DMS79 (cell line): ENCODE results near the gene ELF3.
"Not testable (repeated sequence)": the region's sequence is repeated elsewhere in the genome, so short reads cannot be mapped to it uniquely, and the experiment has no call there.

Experiments
- DNase-seq: peaks from one replicate; lab custom pipeline; 2025; lab: John Stamatoyannopoulos, UW

The ELF3 gene

DNA sequence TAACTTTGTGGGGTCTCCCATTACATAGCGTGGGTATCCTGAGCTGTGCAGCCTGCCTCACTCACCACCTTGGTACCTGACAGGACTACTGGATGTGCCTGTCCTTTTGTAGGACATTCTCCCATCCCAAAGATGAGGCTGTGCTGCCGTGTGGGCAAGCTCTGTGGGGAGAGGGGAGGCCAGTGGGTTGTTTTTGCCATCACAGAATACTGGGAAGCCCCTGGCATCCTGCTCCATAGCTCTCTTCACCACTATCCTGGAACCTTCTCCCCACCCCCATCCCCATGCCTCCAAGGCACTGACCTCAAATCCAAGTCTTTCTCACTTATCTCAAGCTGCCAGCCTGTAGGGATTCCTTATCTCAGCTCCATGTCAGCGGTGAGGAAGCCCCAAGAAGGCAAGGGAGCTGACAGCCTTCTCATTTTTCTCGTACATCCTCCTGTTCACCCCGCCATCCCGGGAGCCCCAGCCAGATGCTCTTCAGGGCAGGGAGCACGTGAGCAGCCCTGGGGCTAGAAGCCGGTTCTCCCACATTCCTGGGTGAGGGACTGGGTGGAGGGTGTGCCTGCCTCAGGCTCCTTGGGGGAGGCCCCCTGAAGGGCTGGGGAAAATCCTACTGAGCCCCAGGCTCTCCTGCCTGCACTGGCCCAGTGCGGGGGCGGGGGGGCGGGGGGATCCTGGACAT, 2.4 kb upstream of the ELF3 start:
- DNase-seq = peak; percentile 92

DNA sequence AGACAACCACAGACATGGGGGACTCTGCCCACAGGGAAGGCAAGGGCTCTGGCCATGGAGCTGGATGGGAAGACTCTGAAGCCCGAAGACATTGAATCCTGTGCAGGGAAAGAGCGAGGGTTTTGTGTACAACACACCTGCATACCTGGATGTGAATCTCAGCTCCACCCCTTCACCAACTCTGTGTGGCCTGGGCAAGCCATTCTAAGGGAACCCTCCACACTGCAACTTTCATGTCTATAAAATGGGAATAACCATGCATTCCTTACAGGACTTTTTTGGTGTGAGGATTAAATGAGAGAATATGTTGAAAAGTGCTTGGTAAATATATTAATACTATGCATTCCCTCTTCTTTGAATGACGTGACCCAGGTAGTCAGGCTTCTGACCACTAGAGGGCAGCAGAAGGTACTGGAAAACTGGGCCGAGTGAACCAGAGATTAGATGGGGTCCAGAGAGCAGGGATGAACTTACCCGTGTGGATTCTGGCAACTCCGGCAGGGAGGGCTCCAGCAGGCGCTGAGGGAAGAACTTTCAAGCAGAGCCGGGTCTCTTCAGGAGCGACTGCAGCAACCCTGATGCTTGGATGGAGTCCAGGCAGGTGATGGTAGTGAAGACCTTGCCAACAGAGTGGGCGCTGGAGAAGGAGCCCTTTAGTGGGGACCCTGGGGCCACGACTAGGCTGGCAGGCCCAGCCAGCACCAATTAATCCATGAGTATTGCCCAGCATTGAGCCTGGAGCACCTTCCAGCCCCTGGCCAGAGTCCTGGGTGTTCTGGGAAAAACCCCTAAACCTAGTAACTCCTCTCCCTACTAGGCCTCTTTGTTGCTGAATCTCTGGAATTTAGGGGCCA, 834 bp upstream of the ELF3 start:
- DNase-seq = peak; percentile 82

- peak; percentile 4 for DNase-seq
These were observed 1.6 kb downstream of the ELF3 start for GRCh38 chr1:202011994-202012393.

GRCh38 chr1:202012544-202013478, 2.4 kb downstream of the ELF3 start:
- no peak for DNase-seq

- no peak for DNase-seq
These were observed 3.2 kb downstream of the ELF3 start for GRCh38 chr1:202013603-202014002.

DNA sequence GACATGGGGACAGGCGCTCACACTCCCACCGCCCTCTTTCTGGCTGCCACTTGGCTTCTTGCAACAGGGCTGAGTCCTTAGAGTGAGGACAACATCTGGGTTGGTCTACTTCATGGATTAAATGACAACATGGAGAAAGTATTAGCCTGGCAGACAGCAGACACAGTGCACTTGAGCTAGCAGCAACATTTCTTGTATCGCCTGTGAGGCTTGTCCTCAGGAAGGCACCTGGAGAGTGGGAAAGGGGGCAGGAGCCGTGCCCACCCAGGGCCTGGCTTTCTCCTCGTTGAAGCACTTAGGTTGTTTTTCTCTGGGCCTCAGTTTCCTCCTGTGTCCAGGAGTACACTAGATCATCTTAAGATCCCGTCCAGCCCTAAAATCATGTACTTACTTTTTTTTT, 3.7 kb downstream of the ELF3 start:
- DNase-seq = no peak

- no peak for DNase-seq
These were observed 4.7 kb downstream of the ELF3 start for GRCh38 chr1:202014915-202015661.

- no peak for DNase-seq
These were observed 5.2 kb downstream of the ELF3 start for GRCh38 chr1:202015662-202015937.

- DNase-seq = no peak
These were observed 5.8 kb downstream of the ELF3 start for GRCh38 chr1:202016022-202016810.

DNA sequence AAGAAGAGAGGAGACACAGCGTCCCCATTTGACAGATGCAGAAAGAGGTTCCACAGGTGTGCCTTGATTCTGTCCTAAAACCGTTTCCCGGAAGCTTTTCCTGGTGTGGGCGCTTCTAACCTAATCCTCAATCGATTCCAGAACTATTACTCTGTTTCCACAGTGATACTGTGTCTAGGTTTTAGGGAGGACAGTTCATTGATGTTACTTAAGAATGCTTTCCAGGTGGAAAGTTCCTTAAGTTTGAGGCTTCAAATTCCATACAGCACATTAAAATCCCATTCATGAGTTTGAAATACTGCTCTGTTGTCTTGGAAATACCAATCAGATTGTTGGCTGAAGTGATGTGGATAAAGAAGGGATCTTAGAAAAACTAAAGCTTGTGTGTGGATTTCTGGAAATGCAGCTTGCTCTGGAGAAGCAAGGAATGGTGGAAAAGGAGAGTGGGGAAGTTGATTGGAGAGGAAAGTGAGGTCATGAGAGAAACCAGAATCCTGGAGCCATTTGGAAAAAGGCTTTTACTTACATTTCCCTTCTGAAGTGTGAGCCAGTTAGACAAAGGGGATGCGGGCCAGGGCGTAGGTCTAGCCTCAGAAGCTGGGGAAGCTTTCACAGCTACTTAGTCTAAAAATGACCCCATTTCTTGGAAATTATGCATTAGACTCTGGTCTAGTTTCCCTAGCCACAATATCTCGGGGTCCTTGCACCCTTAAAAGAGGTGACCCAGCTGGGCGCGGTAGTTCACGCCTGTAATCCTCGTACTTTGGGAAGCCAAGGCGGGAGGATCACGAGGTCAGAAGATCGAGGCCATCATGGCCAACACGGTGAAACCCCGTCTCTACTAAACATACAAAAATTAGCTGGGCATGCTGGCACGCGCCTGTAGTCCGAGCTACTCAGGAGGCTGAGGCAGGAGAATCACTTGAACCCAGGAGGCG, 6.7 kb downstream of the ELF3 start:
- DNase-seq = no peak

DNA sequence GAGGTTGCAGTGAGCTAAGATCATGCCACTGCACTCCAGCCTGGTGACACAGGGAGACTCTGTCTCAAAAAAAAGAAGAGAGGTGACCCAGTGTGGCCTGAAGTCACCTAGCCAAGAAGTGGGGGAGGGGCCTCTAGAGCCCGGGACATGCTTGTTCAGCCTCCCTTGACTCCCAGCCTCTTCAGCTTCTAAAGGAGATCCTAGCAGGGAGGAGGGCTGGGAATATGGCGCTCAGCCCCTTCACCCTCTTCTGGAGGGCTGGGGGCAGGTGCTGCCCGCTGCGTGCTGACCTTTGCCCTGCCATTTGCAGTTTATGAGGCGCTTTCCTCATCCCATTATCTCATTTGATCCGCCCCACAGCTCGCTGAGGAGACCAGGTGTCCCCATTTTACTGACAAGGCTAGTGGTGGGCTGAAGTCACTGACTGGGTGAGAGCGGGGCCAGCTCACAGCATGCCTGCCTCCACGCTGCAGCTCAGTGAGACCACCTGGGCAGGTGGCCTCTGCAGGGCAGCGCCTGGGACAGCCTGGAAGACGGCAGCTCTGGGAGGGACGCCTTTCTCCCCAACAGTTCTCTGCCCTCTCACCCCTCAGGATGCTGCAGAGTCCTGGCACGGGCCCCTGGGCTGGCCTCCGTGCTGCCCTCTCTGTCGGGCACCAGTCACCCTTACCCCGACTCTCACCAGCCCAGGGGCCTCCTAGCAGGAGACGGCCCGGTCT, 7.5 kb downstream of the ELF3 start:
- peak; percentile 71 for DNase-seq

- peak; percentile 72 for DNase-seq
These were observed 8.3 kb downstream of the ELF3 start for GRCh38 chr1:202018468-202019234.

DNA sequence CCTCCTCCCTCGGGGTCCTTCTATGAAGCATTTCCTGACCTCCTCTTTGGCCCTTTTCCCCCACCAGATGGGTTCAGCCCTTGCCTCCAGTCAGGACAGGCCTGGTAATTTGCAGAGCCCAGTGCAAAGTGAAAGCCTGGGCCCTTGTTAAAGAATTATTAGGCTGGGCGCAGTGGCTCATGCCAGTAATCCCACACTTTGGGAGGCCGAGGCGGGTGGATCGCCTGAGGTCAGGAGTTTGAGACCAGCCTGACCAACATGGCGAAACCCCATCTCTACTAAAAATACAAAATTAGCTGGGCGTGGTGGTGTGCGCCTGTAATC, 8.8 kb downstream of the ELF3 start:
- DNase-seq = not testable (repeated sequence)

GRCh38 chr1:202023001-202023433, 12.6 kb downstream of the ELF3 start:
- DNase-seq = peak; percentile 42

DNA sequence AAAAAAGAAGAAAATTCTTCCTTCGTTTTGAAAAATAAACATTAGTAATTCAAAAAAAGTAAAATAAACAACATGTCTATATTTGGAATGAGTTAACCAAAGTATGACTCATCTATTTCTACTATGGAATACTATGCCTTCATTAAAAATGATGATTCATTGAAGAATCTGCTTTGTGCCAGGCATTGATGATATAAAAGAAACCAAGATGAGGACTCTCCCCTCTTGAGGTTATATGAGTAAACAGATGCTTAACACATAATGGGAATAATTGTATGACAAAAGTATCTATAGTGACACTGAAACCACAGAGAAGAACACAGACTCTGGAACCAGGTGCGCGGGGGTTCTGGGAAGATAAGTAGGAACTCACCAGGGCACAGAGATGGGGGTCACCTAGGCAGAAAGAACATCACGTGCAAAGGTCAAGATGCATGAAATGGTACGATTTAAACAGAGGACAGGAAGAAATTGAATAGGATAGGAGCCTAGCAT, 18.8 kb downstream of the ELF3 start:
- DNase-seq = peak; percentile 5

- DNase-seq = no peak
These were observed 19.3 kb downstream of the ELF3 start for GRCh38 chr1:202029727-202030126.

- DNase-seq = no peak
These were observed 21.4 kb downstream of the ELF3 start for GRCh38 chr1:202031796-202032195.

- DNase-seq = no peak
These were observed 23.8 kb downstream of the ELF3 start for GRCh38 chr1:202034149-202034682.
